HepG2 (cell line): ENCODE measurements around the gene PDIK1L. TPM values are rescaled to one million over a fixed set of nuclear protein-coding genes. Genes with fewer than 3 reads are reported as not detected.

ENCODE experiments used
- DBP ChIP-seq: sonication (generic); formaldehyde crosslinking; IDR thresholded peaks from 2 replicates; pipeline ENCODE4 v1.4.0; 2020; ENCODE audit warnings: missing genetic modification reagents; ENCODE audit errors: not compliant biosample characterization
- FOXP4 ChIP-seq: sonication (generic); formaldehyde crosslinking; IDR thresholded peaks from 2 replicates; pipeline ENCODE4 v1.4.0; 2020; ENCODE audit warnings: missing genetic modification reagents
- HOXA5 ChIP-seq: sonication (generic); formaldehyde crosslinking; IDR thresholded peaks from 2 replicates; pipeline ENCODE4 v1.4.0; 2020; ENCODE audit warnings: missing genetic modification reagents
- KAT2B ChIP-seq: fragments of 150-350 bp; IDR thresholded peaks from 2 replicates; pipeline ENCODE4 v1.6.1; 2014; ENCODE audit warnings: low read depth, low read length, borderline replicate concordance
- LRRFIP1 ChIP-seq: sonication (generic); formaldehyde crosslinking; conservative IDR thresholded peaks from 2 replicates; pipeline ENCODE4 v1.4.0; 2020; ENCODE audit warnings: missing genetic modification reagents
- REST ChIP-seq, 2 experiments: IDR thresholded peaks; 2 replicates each; pipeline ENCODE4 v1.6.1; 2011 to 2012; ENCODE audit warnings: low read length in 2 of 2, borderline replicate concordance in 1 of 2, low read depth in 1 of 2, mild to moderate bottlenecking in 1 of 2, moderate library complexity in 1 of 2
- SMAD1 ChIP-seq: sonication (generic); formaldehyde crosslinking; IDR thresholded peaks from 2 replicates; pipeline ENCODE4 v1.4.0; 2020; ENCODE audit warnings: missing genetic modification reagents, low read depth, mild to moderate bottlenecking, borderline replicate concordance
- ZKSCAN8 ChIP-seq: IDR thresholded peaks from 2 replicates; pipeline ENCODE4 v1.6.1; 2016; ENCODE audit warnings: borderline replicate concordance, missing genetic modification reagents, missing compliant biosample characterization
- ZNF251 ChIP-seq: sonication (generic); formaldehyde crosslinking; IDR thresholded peaks from 2 replicates; pipeline ENCODE4 v1.9.0; 2021; ENCODE audit warnings: mild to moderate bottlenecking, missing genetic modification reagents
- ZNF253 ChIP-seq: sonication (generic); formaldehyde crosslinking; IDR thresholded peaks from 2 replicates; pipeline ENCODE4 v1.8.0; 2022; ENCODE audit warnings: mild to moderate bottlenecking, missing genetic modification reagents, borderline replicate concordance
- ZNF549 ChIP-seq: sonication (generic); formaldehyde crosslinking; IDR thresholded peaks from 2 replicates; pipeline ENCODE4 v1.5.0; 2020; ENCODE audit warnings: missing genetic modification reagents
- ZNF605 ChIP-seq: sonication (generic); formaldehyde crosslinking; IDR thresholded peaks from 2 replicates; pipeline ENCODE4 v1.8.0; 2022; ENCODE audit warnings: mild to moderate bottlenecking, missing genetic modification reagents
- ZNF773 ChIP-seq: sonication (generic); formaldehyde crosslinking; IDR thresholded peaks from 2 replicates; pipeline ENCODE4 v1.4.0; 2020; ENCODE audit warnings: missing genetic modification reagents, borderline replicate concordance
- ZNF891 ChIP-seq: sonication (generic); formaldehyde crosslinking; IDR thresholded peaks from 2 replicates; pipeline ENCODE4 v1.5.0; 2020; ENCODE audit warnings: mild to moderate bottlenecking, missing genetic modification reagents
- ZSCAN12 ChIP-seq: sonication (generic); formaldehyde crosslinking; IDR thresholded peaks from 2 replicates; pipeline ENCODE4 v1.9.0; 2021; ENCODE audit warnings: mild to moderate bottlenecking, missing genetic modification reagents
- ZSCAN9 ChIP-seq: IDR thresholded peaks from 2 replicates; pipeline ENCODE4 v1.6.1; 2016; ENCODE audit warnings: borderline replicate concordance
- polyA plus RNA-seq, 8 experiments: library from polyadenylated mRNA; depleted of rRNA in 3 of 8; stranded (reverse) in 7 of 8; unstranded in 1 of 8; fragments of >200 nt; fragmentation: Illumina TruSeq in 4 of 8; extraction: Trizol in 4 of 8; gene quantifications; 2 replicates each; pipeline versions ENCODE4 v1.2.1 to v1.2.3, GENCODE V29; 2011 to 2016; ENCODE audit warnings: low read depth in 4 of 8, missing spikeins in 1 of 8, mixed read lengths in 1 of 8; ENCODE audit not compliant: insufficient read depth in 1 of 8
- total RNA-seq, 5 experiments: library from RNA; depleted of rRNA; stranded (reverse); fragments of >200 nt; fragmentation: Illumina TruSeq; extraction: Trizol; gene quantifications; 2 replicates each; pipeline ENCODE4 v1.2.3, GENCODE V29; 2016; ENCODE audit warnings: low read depth in 1 of 5
- TF ChIP-seq, protein P1 (sequence below): sonication (generic); formaldehyde crosslinking; IDR thresholded peaks from 2 replicates; pipeline ENCODE4 v1.8.1; 2023; ENCODE audit warnings: mild to moderate bottlenecking, moderate library complexity, missing genetic modification reagents

Gene PDIK1L
- total and polyA plus RNA-seq, 2 of the 13 experiments (the other 11 are each of a cell fraction or from before 2014, with no cell fraction given) = 1.9 to 4.6 TPM

GRCh38 chr1:26111530-26112406, at the start of gene PDIK1L (continued):
- TF ChIP-seq SMAD1 (0 out of 2 replicates have a peak, but pooled peaks have one; percentile 61), ZSCAN9 (CRISPR knock-in tag) (peak; percentile 19; the same call in 1 of the 2 replicates), ZNF891 (CRISPR knock-in tag) (no peak), ZNF549 (CRISPR knock-in tag) (no peak), ZNF605 (CRISPR knock-in tag) (peak; percentile 89), HOXA5 (peak; percentile 15; the same call in 1 of the 2 replicates), DBP (no peak), ZNF251 (CRISPR knock-in tag) (no peak), ZSCAN12 (CRISPR knock-in tag) (no peak), ZNF253 (no peak), ZNF773 (CRISPR knock-in tag) (no peak), REST (IDR thresholded peaks at IDR 0.05; ENCODE audit: borderline replicate concordance in 1 of 2, low read depth in 1 of 2, low read length in 2 of 2) (peak in 1 of 2 experiments; percentile 42; a peak in 1 of 4 replicates), LRRFIP1 (CRISPR knock-in tag) (no peak), KAT2B (no peak), FOXP4 (CRISPR knock-in tag) (no peak), ZKSCAN8 (CRISPR knock-in tag) (0 out of 2 replicates have a peak, but pooled peaks have one; percentile 37)
- TF ChIP-seq, protein P1, sequence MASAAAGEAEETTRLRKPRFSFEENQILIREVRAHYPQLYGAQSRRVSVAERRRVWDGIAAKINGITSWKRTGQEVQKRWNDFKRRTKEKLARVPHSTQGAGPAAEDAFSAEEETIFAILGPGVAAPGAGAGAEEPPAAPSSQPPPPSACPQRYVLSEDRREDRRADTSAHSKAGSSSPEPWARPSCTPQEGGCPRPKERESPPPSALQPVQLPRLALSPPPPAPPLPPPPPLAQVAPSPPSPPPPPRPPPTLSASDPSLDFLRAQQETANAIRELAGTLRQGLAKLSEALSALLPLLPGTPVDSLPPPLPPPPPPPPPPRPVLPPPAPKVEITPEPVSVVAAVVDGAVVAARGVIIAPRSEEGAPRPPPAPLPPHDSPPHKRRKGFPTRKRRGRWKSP (CRISPR knock-in tag) = no peak
